HG03280 (cell line): ENCODE measurements around the gene DIS3L2.

Experiments used
- ATAC-seq: cut with Tn5 transposase; IDR thresholded peaks from one replicate; pipeline ENCODE4 v1.9.1; 2021; ENCODE audit warnings: mild to moderate bottlenecking, moderate library complexity; ENCODE audit not compliant: unreplicated experiment

The DIS3L2 gene

DNA sequence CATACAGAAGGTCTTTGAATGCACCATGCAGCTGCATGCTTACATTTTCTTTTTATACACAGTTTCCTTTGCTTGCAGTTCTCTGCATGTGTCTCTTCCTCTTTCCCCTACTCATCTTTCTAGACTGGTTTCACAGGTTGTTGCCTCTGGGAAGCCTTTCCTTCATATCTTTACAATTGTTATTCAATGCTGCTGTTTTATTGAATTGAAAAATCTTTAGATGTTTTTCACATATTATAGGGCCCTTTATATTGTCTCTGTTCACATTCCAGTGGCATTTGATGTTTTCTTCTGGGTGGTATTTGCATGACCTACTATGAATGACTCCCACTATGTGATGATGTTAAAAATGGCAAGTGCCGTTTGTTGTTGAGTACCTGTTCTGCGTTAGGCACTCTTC, 91.1 kb downstream of the DIS3L2 start:
- ATAC-seq, result no peak

DNA sequence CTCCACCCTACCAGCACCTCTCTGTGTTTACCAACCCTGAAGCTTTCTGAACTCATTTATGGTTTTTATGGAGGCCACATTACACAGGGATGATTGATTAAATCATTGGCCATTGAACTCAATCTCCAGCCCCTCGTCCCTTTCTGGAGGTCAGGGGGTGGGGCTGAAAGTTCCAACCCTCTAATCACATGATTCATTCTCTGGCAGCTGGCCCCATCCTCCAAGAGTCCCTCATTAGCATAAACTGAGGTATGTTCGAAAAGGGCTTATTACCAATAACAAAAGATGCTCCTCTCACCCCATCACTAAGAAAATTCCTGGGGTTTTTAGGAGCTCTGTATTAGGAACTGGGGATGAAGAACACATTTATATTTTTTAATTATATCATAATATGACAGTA, 92.3 kb downstream of the DIS3L2 start:
- ATAC-seq, result no peak

DNA sequence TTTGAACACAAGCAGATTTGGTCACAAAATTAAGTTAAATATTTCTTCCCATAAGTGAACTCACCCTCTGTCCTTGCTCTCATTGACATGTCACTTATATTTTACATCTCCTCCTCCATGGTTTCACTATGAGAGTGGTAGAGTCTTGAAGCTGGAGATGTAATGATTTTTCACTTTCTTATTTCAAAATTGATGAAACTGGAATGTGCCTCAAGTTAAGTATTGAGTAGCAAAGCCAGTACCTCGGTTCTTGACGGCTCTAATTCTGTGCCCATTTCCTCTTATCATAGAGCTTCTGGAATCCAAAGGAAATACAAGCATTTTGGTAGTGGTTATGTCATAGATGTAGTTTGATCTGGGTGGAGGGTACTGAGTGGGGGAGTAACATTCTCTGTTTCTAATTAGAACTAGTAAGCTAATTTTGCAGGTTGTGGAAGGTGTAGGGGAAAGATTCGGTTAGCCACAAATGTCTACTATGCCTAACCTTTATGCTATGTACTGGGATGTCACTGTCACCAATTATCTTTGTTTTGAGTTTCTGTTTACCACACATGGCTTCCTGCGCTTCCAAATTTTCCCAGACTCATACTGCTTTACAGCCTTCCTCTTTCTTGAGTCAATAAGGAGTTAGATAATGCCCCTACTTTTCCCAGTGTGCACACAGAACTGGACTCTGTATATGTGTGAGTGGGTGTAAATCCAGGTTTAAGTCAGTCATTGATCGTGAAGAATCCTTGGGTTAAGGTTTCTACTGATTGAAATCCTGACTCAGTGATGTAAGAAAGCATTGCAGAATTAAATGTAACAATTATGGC, 96.8 kb downstream of the DIS3L2 start:
- no peak for ATAC-seq

DNA sequence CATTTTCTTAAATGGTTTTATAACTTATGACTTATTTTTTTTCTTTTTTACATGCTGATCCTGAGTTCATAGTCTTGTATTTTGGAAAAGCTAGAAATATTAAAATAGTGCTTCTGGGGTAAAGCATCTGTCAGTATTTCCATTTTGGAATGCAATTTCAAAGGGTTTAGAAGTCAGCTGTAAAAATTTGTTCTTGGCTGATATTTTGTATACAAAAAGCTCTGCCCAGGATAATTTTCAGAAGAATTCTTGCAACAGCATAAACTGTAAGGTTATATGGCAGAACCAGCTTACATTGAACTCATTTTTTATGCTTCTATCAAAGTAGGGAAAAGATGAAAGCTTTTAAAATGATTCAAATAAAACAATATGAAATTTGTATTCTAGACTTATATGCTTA, 97.4 kb downstream of the DIS3L2 start:
- no peak for ATAC-seq

DNA sequence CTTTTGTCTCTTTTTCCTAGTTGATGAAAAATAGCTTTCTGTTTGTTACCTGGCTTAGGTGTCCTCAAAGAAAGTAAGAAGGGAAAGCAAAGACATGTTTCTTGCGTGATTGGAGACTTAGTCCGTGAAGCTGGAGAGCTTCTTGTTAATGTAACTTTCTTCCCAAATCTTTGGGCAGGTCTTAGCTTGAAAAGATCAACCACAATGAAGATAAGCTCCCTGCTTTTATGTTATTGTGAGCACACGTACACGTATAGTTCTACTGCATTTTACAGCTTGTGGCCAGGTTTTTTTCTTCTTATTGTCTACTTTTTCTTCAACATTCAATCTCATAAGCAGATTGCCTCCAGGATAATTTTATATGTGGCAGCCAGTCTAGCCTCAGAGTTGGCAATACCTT, 99.8 kb downstream of the DIS3L2 start:
- ATAC-seq, result no peak

DNA sequence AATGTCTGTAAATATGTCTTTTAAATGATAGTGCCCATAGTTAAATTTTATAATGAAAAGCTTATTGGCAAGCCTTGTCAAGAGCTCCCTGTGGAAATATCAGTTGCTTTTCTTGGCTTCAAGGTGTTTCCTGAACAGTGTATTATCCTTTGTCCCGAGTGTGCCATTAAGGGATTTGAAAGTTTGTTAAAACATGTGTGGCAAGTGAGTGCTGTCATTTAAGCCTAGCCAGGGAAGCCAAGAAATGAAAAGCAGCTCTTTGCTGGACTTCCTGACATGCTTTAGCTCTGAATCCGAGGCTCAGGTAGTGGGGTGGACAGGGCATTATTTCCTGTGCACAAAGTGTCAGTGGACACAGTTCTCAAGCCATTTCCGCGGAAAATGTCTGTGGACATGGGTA, 111.5 kb downstream of the DIS3L2 start:
- no peak for ATAC-seq

DNA sequence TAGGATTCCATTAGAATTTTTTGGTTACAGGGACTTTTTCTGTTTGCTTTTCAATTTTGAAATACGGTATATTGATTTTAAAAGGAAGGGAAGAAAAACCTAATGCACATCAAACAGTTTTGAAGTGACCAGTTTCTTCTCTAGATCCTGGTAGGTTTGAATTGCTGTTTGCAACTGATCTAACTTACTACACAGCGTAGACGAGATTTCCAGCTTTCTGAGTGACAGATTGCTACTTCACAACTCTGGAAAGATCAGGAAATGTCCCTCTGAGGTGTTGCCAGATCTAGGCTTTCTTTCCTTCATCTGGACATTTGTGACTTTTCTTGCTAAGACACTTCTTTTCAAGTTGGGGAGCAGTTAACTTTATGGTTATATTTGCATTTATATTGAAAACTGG, 112.2 kb downstream of the DIS3L2 start:
- no peak for ATAC-seq

DNA sequence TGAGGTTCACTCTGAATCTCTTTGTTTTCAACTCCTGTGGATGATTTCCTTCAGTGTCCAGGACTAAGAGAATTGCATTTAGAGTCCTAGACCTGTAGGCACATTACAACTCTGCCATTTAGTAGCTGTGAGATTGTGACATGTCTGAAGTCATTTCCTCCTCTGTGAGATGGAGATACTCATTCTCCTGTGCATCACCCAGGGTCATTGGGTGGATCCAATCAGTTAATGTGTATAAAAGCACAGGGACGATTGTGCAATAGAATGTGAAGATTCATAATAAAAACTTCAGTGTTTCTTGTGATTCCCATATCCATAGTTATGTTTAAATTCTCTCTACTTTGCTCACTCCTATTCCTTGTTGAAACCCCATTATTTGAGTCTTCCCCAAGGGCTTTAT, 113.6 kb downstream of the DIS3L2 start:
- ATAC-seq, result no peak

DNA sequence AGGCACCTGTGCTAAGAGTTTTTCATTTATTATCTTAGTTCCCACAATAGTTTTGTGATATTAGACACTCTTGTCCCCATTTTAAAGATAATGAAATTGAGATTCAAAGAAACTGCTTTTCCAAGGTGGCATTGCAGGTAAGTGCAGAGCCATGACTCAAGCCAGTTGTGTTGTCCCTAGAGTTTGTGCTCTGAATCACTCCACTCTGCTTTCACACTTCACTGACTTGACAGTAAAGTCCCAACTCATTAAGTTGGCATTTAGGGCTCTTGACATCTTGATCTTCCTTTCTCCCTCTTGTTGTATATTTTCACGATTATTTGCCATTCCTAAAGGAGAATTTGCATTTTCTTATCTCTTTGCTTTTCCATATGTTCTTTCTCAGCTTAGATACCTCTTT, 114.3 kb downstream of the DIS3L2 start:
- no peak for ATAC-seq

DNA sequence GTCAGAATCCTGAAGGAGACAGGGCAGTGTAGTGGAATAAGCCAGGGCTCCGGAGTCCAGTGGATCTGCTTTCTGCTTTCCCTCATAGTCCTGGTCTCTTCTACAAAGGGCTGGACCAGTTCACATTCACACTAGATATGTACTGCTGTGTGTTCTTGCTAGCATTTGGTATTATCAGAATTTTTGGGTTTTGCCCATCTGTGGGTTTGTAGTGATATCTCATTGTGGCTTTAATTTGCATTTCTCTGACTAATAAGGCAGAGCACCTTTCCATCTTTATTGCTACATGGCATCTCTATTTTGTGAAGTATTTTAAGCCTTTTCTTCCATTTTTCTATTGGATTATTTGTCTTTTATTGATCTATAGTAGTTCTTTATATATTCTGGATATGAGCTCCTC, 114.8 kb downstream of the DIS3L2 start:
- no peak for ATAC-seq

DNA sequence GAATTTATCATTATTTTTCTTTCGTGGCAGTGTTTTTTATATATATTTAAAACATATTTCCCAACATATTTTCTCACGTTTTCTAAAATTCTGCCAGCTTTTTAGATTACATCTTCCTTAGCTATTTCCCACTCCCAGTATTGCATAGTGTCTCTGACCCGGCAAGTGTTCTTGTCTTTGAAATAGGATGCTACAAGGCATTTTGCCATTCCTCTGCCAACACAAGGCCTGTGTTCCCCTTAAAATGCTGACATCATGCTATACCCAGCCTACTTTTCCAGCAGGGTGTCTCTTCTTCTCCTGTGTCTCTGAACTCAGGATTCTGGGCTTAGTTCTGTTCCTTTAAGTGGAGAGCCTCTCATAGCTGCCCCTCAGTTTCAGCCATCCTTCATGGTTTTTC, 115.2 kb downstream of the DIS3L2 start:
- no peak for ATAC-seq

DNA sequence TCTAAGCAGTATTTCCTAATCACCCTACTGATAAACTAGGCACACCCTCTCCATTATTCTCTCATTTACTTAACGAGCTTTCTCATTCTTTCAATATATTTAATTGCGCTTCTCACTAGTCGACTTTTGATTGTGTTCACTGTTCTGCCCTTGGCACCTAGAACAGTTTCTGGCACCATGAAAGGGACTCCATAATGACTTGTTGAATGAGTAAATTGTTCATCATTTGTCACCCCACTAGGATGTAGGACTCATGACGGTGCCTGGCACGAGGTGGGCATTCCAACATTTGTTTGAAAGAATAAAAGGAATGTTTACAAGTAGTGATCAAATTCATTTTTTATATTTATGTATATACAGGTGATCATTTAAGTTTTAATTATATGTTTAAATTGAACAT, 123.7 kb downstream of the DIS3L2 start:
- no peak for ATAC-seq

DNA sequence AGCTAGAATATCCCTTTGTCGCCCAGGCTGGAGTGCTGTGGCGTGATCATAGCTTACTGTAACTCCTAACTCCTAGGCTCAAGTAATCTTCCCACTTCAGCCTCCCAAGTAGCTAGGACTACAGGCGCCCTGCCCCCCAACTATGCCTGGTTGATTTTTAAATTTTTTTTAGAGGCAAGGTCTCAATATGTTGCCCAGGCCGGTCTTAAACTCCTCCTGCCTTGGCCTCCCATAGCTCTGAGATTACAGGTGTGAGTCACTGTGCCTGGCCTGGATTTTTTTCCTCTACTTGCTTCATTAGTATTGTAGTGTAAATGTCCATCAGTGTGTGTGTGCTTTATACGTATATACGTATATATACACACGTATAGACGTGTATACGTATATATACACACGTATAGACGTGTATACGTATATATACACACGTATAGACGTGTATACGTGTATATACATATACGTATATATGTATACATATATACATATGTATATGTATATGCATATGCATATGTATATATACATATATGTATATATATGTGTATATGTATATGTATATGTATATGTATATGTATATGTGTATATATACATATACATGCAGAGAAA, 124.4 kb downstream of the DIS3L2 start:
- no peak for ATAC-seq

DNA sequence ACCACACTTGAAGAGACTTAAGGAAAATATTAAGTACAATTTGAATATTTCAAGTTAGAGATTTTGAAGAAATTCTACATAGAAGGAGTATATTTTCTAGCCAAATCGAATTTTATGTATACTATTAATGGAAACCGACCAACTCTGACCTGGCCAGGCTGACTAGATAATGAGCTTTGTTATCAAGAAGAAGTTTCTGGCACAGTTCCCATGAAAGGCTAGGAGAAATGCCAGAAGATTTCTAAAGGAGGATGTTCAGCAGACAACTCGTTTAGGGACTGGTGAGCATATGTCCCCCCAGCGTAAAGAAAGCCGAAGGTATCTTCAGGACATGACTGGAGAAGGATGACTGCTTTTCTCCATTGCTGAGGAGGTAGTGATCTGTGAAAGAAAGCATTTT, 127.3 kb downstream of the DIS3L2 start:
- no peak for ATAC-seq

DNA sequence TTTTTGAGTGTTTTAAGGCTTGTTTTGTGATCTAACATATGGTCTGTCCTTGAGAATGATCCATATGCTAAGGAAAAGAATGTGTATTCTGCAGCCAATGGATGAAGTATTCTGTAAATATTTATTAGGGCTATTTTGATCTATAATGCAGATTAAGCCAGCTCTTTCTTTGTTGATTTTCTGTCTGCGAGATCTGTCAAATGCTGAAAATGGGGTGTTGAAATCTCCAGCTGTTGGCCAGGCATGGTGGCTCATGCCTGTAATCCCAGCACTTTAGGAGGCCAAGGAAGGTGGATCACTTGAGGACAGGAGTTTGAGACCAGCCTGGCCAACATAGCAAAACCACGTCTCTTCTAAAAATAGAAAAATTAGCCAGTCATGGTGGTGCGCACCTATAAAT, 132.7 kb downstream of the DIS3L2 start:
- no peak for ATAC-seq

DNA sequence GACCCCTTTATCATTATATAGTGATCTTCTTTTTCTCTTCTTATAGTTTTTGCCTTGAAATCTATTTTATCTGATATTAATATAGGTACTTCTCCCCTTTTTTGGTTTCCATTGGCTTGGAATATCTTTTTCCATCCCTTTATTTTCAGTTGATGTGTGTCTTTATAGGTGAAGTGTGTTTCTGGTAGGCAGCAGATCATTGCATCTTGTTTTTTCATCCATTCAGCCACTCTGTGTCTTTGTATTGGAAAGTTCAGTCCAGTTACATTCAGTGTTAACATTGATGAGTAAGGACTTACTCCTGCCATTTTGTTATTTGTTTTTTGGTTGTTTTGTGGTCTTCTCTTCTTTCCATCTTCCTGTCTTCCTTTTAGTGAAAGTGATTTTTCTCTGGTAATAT, 133.4 kb downstream of the DIS3L2 start:
- no peak for ATAC-seq

DNA sequence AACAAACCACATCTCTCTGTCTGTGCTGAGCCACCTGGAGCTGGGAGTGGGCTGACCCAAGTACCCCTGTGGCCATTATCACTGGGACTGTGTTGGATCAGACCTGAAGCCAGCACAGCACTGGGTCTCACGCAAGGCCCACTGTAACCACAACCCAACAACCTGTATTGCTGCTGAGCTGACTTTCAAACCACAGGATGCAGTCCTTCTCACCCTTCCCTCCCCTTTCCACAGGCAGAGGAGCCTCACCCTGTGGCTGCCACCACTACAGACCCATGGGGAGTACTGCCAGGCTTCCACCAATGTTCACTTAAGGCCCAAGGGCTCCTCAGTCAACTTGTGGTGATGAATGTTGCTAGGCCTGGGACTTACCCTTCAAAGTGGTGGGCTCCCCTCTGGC, 135.7 kb downstream of the DIS3L2 start:
- no peak for ATAC-seq

DNA sequence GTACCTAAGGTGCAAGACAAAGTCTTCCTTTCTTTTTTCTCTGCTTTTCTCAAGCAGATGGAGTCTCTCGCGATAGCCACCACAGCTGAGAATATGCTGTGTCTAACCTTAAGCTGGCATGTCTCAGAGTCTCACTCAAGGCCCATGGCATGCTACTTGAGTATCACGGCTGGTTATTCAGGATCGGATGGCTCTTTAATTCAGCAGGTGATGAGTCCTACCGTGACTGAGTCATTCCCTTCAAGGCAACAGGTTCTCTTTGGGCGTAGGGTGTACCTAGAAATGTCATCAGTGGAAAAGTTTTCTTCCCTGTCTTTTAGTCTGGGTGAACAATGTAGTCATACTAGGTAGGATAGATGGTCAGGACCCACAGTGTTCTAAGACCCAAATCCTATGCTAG, 136.2 kb downstream of the DIS3L2 start:
- ATAC-seq, result no peak

DNA sequence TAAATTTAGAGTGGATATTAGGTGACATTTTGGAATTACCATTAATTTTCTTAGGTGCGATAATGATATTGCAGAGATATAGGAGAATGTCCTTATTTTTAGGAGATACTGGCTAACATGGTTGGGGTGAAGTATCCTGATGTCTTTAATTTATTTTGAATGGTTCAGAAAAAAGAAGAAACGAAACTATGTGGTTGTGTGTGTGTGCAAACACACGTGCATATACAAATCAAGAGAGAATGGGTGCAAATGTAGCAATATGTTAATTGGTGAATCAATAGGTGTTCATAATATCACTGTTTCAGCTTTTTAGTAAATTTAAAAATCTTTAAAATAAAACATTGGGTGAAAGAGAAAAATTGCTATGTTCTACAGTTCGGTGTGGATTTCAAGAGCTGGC, 140.9 kb downstream of the DIS3L2 start:
- no peak for ATAC-seq

DNA sequence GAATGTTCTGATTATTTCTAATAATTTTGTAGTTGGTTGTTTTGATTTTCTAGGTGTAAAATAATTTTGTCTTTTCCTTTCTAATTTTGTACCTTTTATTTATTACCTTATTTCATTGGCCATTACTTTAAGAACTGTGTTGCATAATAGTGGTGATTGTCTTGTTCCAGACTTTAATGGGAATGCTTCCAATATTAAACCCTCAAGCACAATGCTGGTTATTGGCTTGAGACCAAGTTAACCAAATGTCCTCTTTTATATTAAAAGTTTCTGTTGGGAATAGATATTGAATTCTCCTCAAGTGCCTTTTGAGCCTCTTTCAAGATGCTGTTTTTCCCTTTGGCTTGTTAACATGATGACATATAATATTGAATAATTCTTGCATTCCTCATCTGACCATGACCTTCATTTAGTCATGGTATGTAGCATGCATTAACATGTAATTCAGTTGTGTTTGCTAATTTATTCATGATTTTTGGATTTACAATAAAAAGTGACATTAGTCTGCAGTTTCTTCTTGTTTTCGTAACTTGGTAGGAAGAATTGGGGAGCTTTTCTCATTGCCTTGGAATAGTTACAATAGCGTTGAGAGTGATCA, 141.7 kb downstream of the DIS3L2 start:
- no peak for ATAC-seq

DNA sequence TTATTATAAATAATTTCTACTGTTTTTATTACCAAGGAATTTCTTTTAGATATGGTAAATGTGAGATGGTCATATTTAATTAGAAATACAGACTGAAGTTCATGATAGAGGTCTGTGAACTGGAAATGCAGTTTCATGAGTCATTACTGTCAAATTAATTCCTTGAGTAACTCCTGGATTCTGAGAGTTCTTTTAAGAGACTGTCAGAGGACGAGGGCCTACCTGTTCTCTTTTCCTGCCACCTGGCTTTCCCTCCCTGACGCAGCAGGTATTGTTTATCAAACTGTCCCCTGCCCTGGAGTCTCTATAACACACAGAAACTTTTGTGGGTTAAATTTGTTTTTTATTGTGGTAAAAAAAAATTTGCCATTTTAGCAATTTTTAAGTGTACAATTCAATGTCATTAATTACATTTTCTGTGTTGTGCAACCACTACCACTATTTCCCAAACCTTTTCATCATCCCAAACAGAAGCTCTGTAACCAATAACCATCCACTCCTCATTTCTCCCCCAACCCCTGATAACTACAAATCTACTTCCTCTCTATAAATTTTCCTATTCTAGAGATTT, 142.6 kb downstream of the DIS3L2 start:
- no peak for ATAC-seq

DNA sequence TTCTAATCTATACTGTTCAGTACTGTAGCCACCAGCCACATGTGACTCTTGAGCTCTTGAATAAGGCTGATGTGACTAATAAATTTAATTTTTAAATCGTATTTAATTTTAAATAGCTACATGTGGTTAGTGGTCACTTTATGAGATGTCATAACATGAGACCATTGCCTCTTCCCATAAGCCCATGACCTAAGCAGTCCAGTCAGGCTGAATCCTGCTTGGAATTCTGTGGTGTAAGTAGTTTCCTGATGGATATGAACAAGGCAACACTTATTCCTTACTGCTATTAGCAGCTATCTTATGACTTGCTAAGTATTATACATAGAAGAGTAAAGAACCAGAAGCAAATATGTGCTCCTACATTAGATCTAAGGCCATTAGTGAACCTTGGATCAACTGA, 150.0 kb downstream of the DIS3L2 start:
- ATAC-seq, result no peak
